Stimulated activated memory B cell treated with anti-CD40 and anti-IgM and Interleukin-4, amounts not matched to agents 10 μg/mL and 1 μg/mL and 100 μg/mL, for 72 hours (primary cell): Measurements from ENCODE around the gene DAPK1.

ENCODE experiments used
- ATAC-seq: fragments of 150-1000 bp; cut with Tn5 transposase; 2 replicates; pipeline ENCODE4 v1.10.0; 2021
- H3K27ac Mint-ChIP-seq: one replicate; pipeline ENCODE4 v1.8.0; 2022; ENCODE audit warnings: mild to moderate bottlenecking, mixed read lengths
- H3K27me3 Mint-ChIP-seq: one replicate; pipeline ENCODE4 v1.8.0; 2022; ENCODE audit warnings: mixed read lengths
- H3K36me3 Mint-ChIP-seq: one replicate; pipeline ENCODE4 v1.8.0; 2022; ENCODE audit warnings: mixed read lengths
- H3K4me1 Mint-ChIP-seq: one replicate; pipeline ENCODE4 v1.8.0; 2022; ENCODE audit warnings: mixed read lengths
- H3K4me3 Mint-ChIP-seq: one replicate; pipeline ENCODE4 v1.8.0; 2022; ENCODE audit warnings: mild to moderate bottlenecking, moderate library complexity, mixed read lengths
- H3K9me3 Mint-ChIP-seq: one replicate; pipeline ENCODE4 v1.8.0; 2022; ENCODE audit warnings: mixed read lengths

The DAPK1 gene

GRCh38 chr9:87557996-87558395 is 60.3 kb downstream of the DAPK1 start:
- Mint-ChIP-seq H3K27me3 (peaks cover 9% of the 10 kb centered on the region), H3K4me3 (no peak overlapping the region), H3K27ac (no peak overlapping the region), H3K36me3 (no peaks in the 10 kb centered on the region), H3K4me1 (no peaks in the 10 kb centered on the region), H3K9me3 (no peaks in the 10 kb centered on the region)
- no peak for ATAC-seq

GRCh38 chr9:87558606-87559190 is 61.0 kb downstream of the DAPK1 start:
- Mint-ChIP-seq H3K27ac (no peak overlapping the region), H3K27me3 (peaks cover 9% of the 10 kb centered on the region), H3K4me3 (no peak overlapping the region), H3K4me1 (no peaks in the 10 kb centered on the region), H3K9me3 (no peaks in the 10 kb centered on the region), H3K36me3 (no peaks in the 10 kb centered on the region)
- ATAC-seq = no peak

GRCh38 chr9:87562062-87562461 is 64.4 kb downstream of the DAPK1 start:
- no peak overlapping the region for H3K27ac Mint-ChIP-seq
- ATAC-seq = no peak
- peaks cover 9% of the 10 kb centered on the region for H3K27me3 Mint-ChIP-seq
- H3K9me3 Mint-ChIP-seq = no peaks in the 10 kb centered on the region
- H3K4me1 Mint-ChIP-seq = no peaks in the 10 kb centered on the region
- no peaks in the 10 kb centered on the region for H3K36me3 Mint-ChIP-seq
- H3K4me3 Mint-ChIP-seq = no peak overlapping the region

- no peaks in the 10 kb centered on the region for H3K36me3 Mint-ChIP-seq
- peaks cover 9% of the 10 kb centered on the region for H3K27me3 Mint-ChIP-seq
- no peak for ATAC-seq
- H3K4me3 Mint-ChIP-seq = no peak overlapping the region
- no peaks in the 10 kb centered on the region for H3K4me1 Mint-ChIP-seq
- H3K9me3 Mint-ChIP-seq = no peaks in the 10 kb centered on the region
- H3K27ac Mint-ChIP-seq = no peak overlapping the region
Measured at GRCh38 chr9:87562530-87563170, 65.0 kb downstream of the DAPK1 start.

GRCh38 chr9:87564111-87564510 is 66.4 kb downstream of the DAPK1 start:
- ATAC-seq = no peak
- H3K4me1 Mint-ChIP-seq = no peaks in the 10 kb centered on the region

GRCh38 chr9:87564791-87565241 is 67.1 kb downstream of the DAPK1 start:
- no peaks in the 10 kb centered on the region for H3K9me3 Mint-ChIP-seq
- no peak for ATAC-seq
- H3K27me3 Mint-ChIP-seq = peaks cover 5% of the 10 kb centered on the region
- H3K36me3 Mint-ChIP-seq = no peaks in the 10 kb centered on the region
- H3K27ac Mint-ChIP-seq = no peak overlapping the region
- no peak overlapping the region for H3K4me3 Mint-ChIP-seq
- H3K4me1 Mint-ChIP-seq = no peaks in the 10 kb centered on the region

More at GRCh38 chr9:87564111-87564510, 66.4 kb downstream of the DAPK1 start:
- no peak overlapping the region for H3K27ac Mint-ChIP-seq
- H3K9me3 Mint-ChIP-seq = no peaks in the 10 kb centered on the region
- no peaks in the 10 kb centered on the region for H3K36me3 Mint-ChIP-seq
- no peak overlapping the region for H3K4me3 Mint-ChIP-seq
- peaks cover 9% of the 10 kb centered on the region for H3K27me3 Mint-ChIP-seq

GRCh38 chr9:87567001-87567400 is 69.3 kb downstream of the DAPK1 start:
- Mint-ChIP-seq H3K4me1 (no peaks in the 10 kb centered on the region), H3K36me3 (no peaks in the 10 kb centered on the region), H3K4me3 (no peak overlapping the region), H3K27ac (no peak overlapping the region), H3K9me3 (no peaks in the 10 kb centered on the region), H3K27me3 (no peaks in the 10 kb centered on the region)
- ATAC-seq = no peak

- Mint-ChIP-seq H3K9me3 (no peaks in the 10 kb centered on the region), H3K36me3 (no peaks in the 10 kb centered on the region), H3K4me1 (no peaks in the 10 kb centered on the region), H3K27ac (no peak overlapping the region), H3K4me3 (no peak overlapping the region), H3K27me3 (no peaks in the 10 kb centered on the region)
- ATAC-seq = no peak
Measured at GRCh38 chr9:87567571-87567970, 69.9 kb downstream of the DAPK1 start.

GRCh38 chr9:87567983-87568382 is 70.3 kb downstream of the DAPK1 start:
- Mint-ChIP-seq H3K36me3 (no peaks in the 10 kb centered on the region), H3K27ac (no peak overlapping the region), H3K4me3 (no peak overlapping the region), H3K27me3 (no peaks in the 10 kb centered on the region), H3K9me3 (no peaks in the 10 kb centered on the region), H3K4me1 (no peaks in the 10 kb centered on the region)
- no peak for ATAC-seq

GRCh38 chr9:87568401-87568800 is 70.7 kb downstream of the DAPK1 start:
- no peaks in the 10 kb centered on the region for H3K27me3 Mint-ChIP-seq
- H3K36me3 Mint-ChIP-seq = no peaks in the 10 kb centered on the region
- H3K4me1 Mint-ChIP-seq = no peaks in the 10 kb centered on the region
- ATAC-seq = no peak
- H3K27ac Mint-ChIP-seq = no peak overlapping the region
- no peaks in the 10 kb centered on the region for H3K9me3 Mint-ChIP-seq
- no peak overlapping the region for H3K4me3 Mint-ChIP-seq

GRCh38 chr9:87569008-87569509 is 71.4 kb downstream of the DAPK1 start:
- no peaks in the 10 kb centered on the region for H3K36me3 Mint-ChIP-seq
- no peaks in the 10 kb centered on the region for H3K27me3 Mint-ChIP-seq
- no peak overlapping the region for H3K27ac Mint-ChIP-seq
- H3K4me3 Mint-ChIP-seq = no peak overlapping the region
- no peaks in the 10 kb centered on the region for H3K4me1 Mint-ChIP-seq
- no peak for ATAC-seq
- H3K9me3 Mint-ChIP-seq = no peaks in the 10 kb centered on the region

- Mint-ChIP-seq H3K4me1 (no peaks in the 10 kb centered on the region), H3K36me3 (no peaks in the 10 kb centered on the region), H3K4me3 (no peak overlapping the region), H3K27me3 (no peaks in the 10 kb centered on the region), H3K9me3 (no peaks in the 10 kb centered on the region), H3K27ac (no peak overlapping the region)
- ATAC-seq = no peak
Measured at GRCh38 chr9:87569518-87569917, 71.9 kb downstream of the DAPK1 start.

GRCh38 chr9:87570000-87570908 is 72.6 kb downstream of the DAPK1 start:
- Mint-ChIP-seq H3K27me3 (no peaks in the 10 kb centered on the region), H3K4me3 (no peak overlapping the region), H3K9me3 (no peaks in the 10 kb centered on the region), H3K4me1 (no peaks in the 10 kb centered on the region), H3K36me3 (no peaks in the 10 kb centered on the region), H3K27ac (no peak overlapping the region)
- ATAC-seq = no peak

- ATAC-seq = no peak
- H3K4me1 Mint-ChIP-seq = no peaks in the 10 kb centered on the region
Measured at GRCh38 chr9:87572719-87573118, 75.1 kb downstream of the DAPK1 start.

GRCh38 chr9:87573841-87574342 is 76.2 kb downstream of the DAPK1 start:
- H3K27me3 Mint-ChIP-seq = no peaks in the 10 kb centered on the region
- H3K4me3 Mint-ChIP-seq = no peak overlapping the region
- no peak for ATAC-seq
- H3K4me1 Mint-ChIP-seq = no peaks in the 10 kb centered on the region
- H3K9me3 Mint-ChIP-seq = no peaks in the 10 kb centered on the region
- H3K27ac Mint-ChIP-seq = no peak overlapping the region
- H3K36me3 Mint-ChIP-seq = no peaks in the 10 kb centered on the region

More at GRCh38 chr9:87572719-87573118, 75.1 kb downstream of the DAPK1 start:
- Mint-ChIP-seq H3K9me3 (no peaks in the 10 kb centered on the region), H3K27me3 (no peaks in the 10 kb centered on the region), H3K36me3 (no peaks in the 10 kb centered on the region), H3K27ac (no peak overlapping the region), H3K4me3 (no peak overlapping the region)
